Esophagus squamous epithelium (tissue), 5 donors: ENCODE data around the gene DCBLD1. TPM values are rescaled to one million over a fixed set of nuclear protein-coding genes. Genes with fewer than 3 reads are reported as not detected.

ENCODE experiments used
- DNase-seq: peaks from one replicate; lab custom pipeline; 2025; lab: John Stamatoyannopoulos, UW
- H3K27ac ChIP-seq, 4 donors: fragments of 200-600 bp; sonication (generic); one replicate each; pipeline ENCODE4 v1.5.1; 2016 to 2019; ENCODE audit warnings: mild to moderate bottlenecking in 1 of 4
- H3K27me3 ChIP-seq, 4 donors: fragments of 200-600 bp; sonication (generic); 1 replicate in 3 of 4; 2 replicates in 1 of 4; pipeline versions ENCODE4 v1.5.1 to v1.6.0; 2017 to 2021; ENCODE audit warnings: antibody characterized with exemption in 1 of 4
- H3K36me3 ChIP-seq, 3 donors: fragments of 200-600 bp; sonication (generic); one replicate each; pipeline ENCODE4 v1.5.1; 2016 to 2019
- H3K4me1 ChIP-seq, 3 donors: fragments of 200-600 bp; sonication (generic); one replicate each; pipeline ENCODE4 v1.5.1; 2017 to 2019
- H3K4me3 ChIP-seq, 4 donors: fragments of 200-600 bp; sonication (generic); 1 replicate in 3 of 4; 2 replicates in 1 of 4; pipeline ENCODE4 v1.5.1; 2016 to 2019; ENCODE audit warnings: mild to moderate bottlenecking in 2 of 4, moderate library complexity in 1 of 4
- H3K9me3 ChIP-seq, 3 donors: fragments of 200-600 bp; sonication (generic); one replicate each; pipeline ENCODE4 v1.5.1; 2016 to 2019
- CTCF ChIP-seq, 6 experiments: fragments of 450-650 bp in 4 of 6; fragments of 200-600 bp in 2 of 6; sonication (generic) in 2 of 6; IDR thresholded peaks; one replicate each; pipeline ENCODE4 v1.5.1; 2016 to 2019; ENCODE audit warnings: antibody characterized with exemption in 6 of 6, mild to moderate bottlenecking in 4 of 6, moderate library complexity in 4 of 6
- POLR2A ChIP-seq, 4 donors: fragments of 450-650 bp; IDR thresholded peaks; one replicate each; pipeline ENCODE4 v1.6.1; 2017; ENCODE audit warnings: antibody characterized with exemption in 4 of 4, mild to moderate bottlenecking in 4 of 4, moderate library complexity in 3 of 4
- WGBS, 2 donors: methylation state at CpG; one replicate each; pipeline ENCODE4 v1.1.5; 2018; 5-methylcytosine and 5-hydroxymethylcytosine counted together
- intact Hi-C: fragments of 100-400 bp; cut with DNase I; formaldehyde crosslinking; loops from one replicate; pipeline ENCODE4 v1.15.0; 2022
- total RNA-seq, 4 donors: library from RNA; depleted of rRNA; stranded (reverse); fragments of >200 nt; gene quantifications; one replicate each; pipeline ENCODE4 v1.1.0, GENCODE V29; 2016
- donor health status: DM: yes; HTN: yes; CAD: no.

The DCBLD1 gene
- total RNA-seq, 4 donors from 2014 or later: 6.7 to 19.1 (median 10.8) TPM

GRCh38 chr6:117518870-117519269 is 36.4 kb downstream of the DCBLD1 start:
- Histone ChIP-seq H3K27me3 (no peaks in the 10 kb centered on the region), H3K27ac (no peak overlapping the region), H3K36me3 (peaks cover 0 to 8% (median 0%) of the 10 kb centered on the region in 3 donors), H3K4me3 (no peak overlapping the region), H3K4me1 (no peaks in the 10 kb centered on the region), H3K9me3 (no peaks in the 10 kb centered on the region)
- no peak for DNase-seq
- TF ChIP-seq POLR2A (IDR thresholded peaks at IDR 0.05): no peak
- no peak for TF ChIP-seq CTCF (IDR thresholded peaks at IDR 0.05)
- intact Hi-C loops: no loop called here
- 95 to 96% methylated on average over 6 of the region's 6 CpGs for WGBS, 2 donors

DNA sequence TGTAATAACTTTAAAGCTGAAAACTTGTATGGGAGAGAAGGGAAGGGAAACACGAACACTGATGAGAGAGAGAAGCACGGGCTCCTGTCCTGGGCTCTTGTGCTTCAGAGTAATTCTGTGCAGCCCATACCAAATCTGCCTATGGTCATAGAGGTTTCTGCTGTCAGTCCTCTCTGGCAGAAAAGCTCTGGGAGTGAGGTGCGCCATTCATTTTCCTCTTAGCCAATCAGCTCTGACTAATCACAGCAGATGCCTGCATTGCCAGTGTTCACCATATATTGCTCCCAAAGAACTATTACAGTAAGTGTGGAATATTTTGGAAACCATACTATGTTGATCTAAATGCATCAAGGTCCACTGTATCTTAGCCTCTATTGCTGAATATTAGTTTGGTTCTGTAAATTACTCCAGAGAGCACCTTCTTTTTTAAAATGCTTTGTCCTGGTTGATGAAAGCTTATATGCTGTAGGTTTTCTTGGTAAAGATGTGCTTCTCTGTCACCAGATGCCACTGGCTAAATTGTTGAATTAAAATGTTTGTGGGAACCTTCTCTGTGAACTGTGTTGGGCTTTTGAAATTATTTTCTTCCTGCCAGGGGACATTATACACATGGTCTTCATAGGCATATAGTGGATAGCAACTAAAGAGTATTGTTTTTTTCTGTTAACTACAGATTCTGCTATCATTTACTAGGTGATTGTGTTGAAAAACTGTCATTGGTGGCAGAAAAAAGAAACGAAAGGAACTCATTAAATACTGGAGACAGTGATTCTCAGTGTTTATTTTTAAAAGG is 38.3 kb downstream of the DCBLD1 start:
- TF ChIP-seq POLR2A (IDR thresholded peaks at IDR 0.05) (no peak), CTCF (IDR thresholded peaks at IDR 0.05) (no peak)
- H3K4me1 ChIP-seq: no peaks in the 10 kb centered on the region
- WGBS, 2 donors: 84 to 89% methylated on average over 4 of the region's 4 CpGs

DNA sequence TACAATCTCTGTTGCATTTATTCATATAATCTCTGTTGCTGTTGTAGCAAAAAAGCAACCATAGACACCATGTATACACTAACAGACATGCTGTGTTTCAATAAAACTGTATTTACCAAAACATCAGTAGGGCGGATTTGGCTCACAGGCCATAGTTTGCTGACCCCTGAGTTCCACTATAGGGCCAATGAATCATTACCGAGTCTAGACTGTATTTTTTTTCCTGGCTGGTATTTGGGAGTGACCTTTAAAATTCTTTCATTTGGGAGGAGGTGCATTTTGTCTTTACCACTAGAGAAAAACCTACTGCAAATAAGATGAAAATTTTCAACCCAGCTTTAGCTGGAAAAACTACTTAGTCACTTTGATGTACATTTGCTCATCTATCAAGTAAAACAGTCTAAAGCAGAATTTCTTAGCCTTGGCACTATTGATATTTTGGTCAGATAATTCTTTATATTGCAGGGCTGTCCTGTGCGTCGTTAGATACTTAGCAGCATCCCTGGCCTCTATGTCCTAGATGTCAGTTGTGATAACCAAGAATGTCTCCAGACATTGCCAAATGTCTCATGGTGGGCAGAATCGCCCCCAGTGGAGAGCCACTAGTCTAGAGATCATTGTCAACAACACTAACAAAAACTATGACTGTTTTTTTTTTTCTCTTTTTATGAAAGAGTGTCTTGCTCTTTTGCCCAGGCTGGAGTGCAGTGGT is 39.5 kb downstream of the DCBLD1 start:
- no peak overlapping the region for H3K27ac ChIP-seq
- no peak for TF ChIP-seq CTCF (IDR thresholded peaks at IDR 0.05)
- TF ChIP-seq POLR2A (IDR thresholded peaks at IDR 0.05): no peak
- intact Hi-C loops: no loop called here
- H3K27me3 ChIP-seq: no peaks in the 10 kb centered on the region
- H3K9me3 ChIP-seq: no peaks in the 10 kb centered on the region
- no peak overlapping the region for H3K4me3 ChIP-seq
- 83 to 87% methylated on average over 5 of the region's 5 CpGs for WGBS, 2 donors
- peaks cover 0 to 8% (median 0%) of the 10 kb centered on the region in 3 donors for H3K36me3 ChIP-seq
- H3K4me1 ChIP-seq: no peaks in the 10 kb centered on the region
- DNase-seq: no peak

More for the DNA sequence above, 38.3 kb downstream of the DCBLD1 start:
- Histone ChIP-seq H3K27me3 (no peaks in the 10 kb centered on the region), H3K36me3 (peaks cover 0 to 8% (median 0%) of the 10 kb centered on the region in 3 donors), H3K4me3 (no peak overlapping the region), H3K27ac (no peak overlapping the region), H3K9me3 (no peaks in the 10 kb centered on the region)
- DNase-seq: no peak
- intact Hi-C loops: no loop called here

DNA sequence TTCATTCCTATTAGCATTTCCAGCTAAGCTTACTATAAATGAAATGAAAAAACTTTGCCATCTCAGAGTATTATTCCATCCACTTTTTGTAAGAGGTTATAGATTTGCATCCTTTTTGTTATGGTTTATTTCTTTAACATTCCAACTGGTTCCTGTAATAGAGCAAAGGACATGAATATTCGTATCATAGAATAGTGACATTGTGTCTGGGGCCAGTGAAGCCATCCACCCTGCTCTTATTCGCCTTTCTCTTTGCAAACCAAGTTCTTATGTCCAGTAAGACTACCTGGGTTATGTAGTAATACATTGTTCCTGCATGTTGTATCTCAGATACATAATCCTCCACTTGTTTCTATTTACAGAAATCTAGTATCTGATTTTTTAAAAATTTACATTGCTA is 43.1 kb downstream of the DCBLD1 start:
- no peaks in the 10 kb centered on the region for H3K9me3 ChIP-seq
- H3K36me3 ChIP-seq: no peaks in the 10 kb centered on the region
- intact Hi-C loops: no loop called here
- DNase-seq: no peak
- no peak for TF ChIP-seq CTCF (IDR thresholded peaks at IDR 0.05)
- no peak for TF ChIP-seq POLR2A (IDR thresholded peaks at IDR 0.05)
- H3K27me3 ChIP-seq: no peaks in the 10 kb centered on the region
- WGBS, 2 donors: 82 to 91% methylated on average over 2 of the region's 2 CpGs
- H3K27ac ChIP-seq: no peak overlapping the region
- no peaks in the 10 kb centered on the region for H3K4me1 ChIP-seq
- H3K4me3 ChIP-seq: no peak overlapping the region
